Right forelimb (tissue), 1 donor: Measurements from ENCODE around the gene ITGA11.

Source experiments
- DNase-seq: peaks from one replicate; pipeline ENCODE4 v3.0.0-alpha.2; 2018

Gene ITGA11

GRCh38 chr15:68261980-68262379, 170.0 kb downstream of the ITGA11 start:
- DNase-seq = no peak

DNA sequence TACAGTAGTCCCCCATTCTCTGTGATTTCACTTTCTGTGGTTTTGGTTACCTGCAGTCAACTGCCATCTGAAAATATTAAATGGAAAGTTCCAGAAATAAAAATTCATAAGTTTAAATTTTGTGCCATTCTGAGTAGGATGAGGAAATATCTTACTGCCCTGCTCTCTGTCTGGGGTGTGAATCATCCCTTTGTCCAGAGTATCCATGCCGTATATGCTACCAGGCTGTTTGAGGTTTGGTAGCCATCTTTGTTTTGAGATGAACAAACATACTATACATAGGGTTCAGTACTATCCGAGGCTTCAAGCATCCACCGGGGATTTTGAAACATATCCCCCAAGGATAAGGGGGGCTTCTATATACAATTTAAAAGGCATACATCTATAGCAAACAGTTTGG, 170.7 kb downstream of the ITGA11 start:
- no peak for DNase-seq

DNA sequence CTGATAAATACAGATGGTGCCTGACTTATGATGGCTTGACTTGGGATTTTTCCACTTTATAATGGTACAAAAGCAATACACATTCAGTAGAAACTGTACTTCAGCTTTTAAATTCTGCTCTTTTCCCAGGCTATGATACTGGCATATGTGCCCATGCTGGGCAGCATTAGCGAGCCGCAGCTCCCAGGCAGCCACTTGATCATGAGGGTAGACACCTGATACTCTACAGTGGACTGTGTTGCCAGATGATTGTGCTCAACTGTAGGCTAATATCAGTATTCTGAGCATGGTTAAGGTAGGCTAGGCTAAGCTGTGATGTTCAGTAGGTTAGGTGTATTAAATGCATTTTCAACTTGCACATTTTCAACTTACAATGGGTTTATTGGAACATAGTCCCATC, 172.1 kb downstream of the ITGA11 start:
- no peak for DNase-seq

DNA sequence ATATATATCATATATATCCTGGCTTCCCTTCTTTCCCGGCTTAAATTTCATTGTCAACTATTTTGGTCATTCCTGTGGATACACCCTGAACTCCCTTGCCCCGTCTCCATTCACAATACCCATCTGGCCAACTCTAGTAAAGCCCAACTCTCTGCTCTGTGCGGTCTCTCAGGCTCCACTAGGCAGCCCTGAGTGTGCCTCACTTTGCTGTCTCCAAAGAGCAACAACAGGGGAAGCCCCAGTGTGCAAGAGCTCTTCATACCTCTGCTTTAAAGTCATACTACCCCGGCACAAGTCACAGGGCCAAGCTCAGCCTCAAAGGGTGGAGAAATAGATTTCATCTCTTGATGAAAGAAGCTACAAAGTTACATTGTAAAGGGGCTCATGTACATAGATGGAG, 173.3 kb downstream of the ITGA11 start:
- no peak for DNase-seq

GRCh38 chr15:68256675-68257450, 175.1 kb downstream of the ITGA11 start:
- peak; percentile 87 for DNase-seq

DNA sequence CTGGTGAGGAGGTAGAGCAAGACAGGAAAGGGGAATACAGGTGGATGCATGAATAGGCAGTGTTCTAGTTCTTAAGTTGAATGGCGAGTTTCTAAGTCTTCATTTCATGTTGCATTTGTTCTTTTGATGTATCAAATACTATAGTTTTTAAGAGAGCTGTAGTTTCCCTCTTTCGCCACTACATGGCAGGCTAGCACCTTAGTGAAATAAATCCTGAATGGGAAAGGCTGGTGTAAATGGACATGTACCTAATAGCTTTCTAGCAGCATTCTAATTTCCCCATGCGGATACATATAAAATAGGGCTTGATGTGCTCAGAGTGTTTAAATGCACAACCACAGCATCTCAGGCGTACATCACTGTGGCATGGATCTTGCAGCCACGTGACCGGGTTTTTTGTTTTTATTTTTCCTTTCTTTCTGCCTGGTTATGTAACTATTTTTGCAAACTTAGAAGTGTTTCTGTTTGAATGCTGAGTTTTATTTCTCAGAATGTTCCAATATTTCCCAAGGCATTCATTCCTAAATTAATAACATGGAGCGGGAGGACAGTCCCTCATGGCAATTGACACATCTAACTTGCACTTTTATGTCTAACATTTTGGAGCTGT, 178.9 kb downstream of the ITGA11 start:
- no peak for DNase-seq

- DNase-seq = no peak
Observed at GRCh38 chr15:68249058-68249713, 182.8 kb downstream of the ITGA11 start.
